Sigmoid colon (tissue), 7 donors: ENCODE results near the gene ZC3HAV1. TPM values are rescaled to one million over a fixed set of nuclear protein-coding genes. Genes with fewer than 3 reads are reported as not detected.
"Not testable (repeated sequence)": the region's sequence is repeated elsewhere in the genome, so short reads cannot be mapped to it uniquely, and the experiment has no call there.

Source experiments
- DNase-seq: peaks from one replicate; pipeline ENCODE4 v3.0.0-alpha.2; 2019
- H3K27ac ChIP-seq, 4 donors: fragments of 200-600 bp; sonication (generic); one replicate each; pipeline ENCODE4 v1.5.1; 2016 to 2019; ENCODE audit warnings: mild to moderate bottlenecking in 1 of 4
- H3K27me3 ChIP-seq, 3 donors: fragments of 200-600 bp; sonication (generic); one replicate each; pipeline ENCODE4 v1.5.1; 2019; ENCODE audit warnings: mild to moderate bottlenecking in 1 of 3
- H3K36me3 ChIP-seq, 4 donors: fragments of 200-600 bp; sonication (generic); one replicate each; pipeline ENCODE4 v1.5.1; 2016 to 2019
- H3K4me1 ChIP-seq, 4 donors: fragments of 200-600 bp; sonication (generic); one replicate each; pipeline ENCODE4 v1.5.1; 2017 to 2019
- H3K4me3 ChIP-seq, 4 donors: fragments of 200-600 bp; sonication (generic); one replicate each; pipeline ENCODE4 v1.5.1; 2017 to 2019; ENCODE audit warnings: mild to moderate bottlenecking in 2 of 4, moderate library complexity in 1 of 4
- H3K9me3 ChIP-seq, 4 donors: fragments of 200-600 bp in 3 of 4; sonication (generic) in 3 of 4; one replicate each; pipeline versions ENCODE4 v1.5.1 to v1.6.1; 2013 to 2019
- CTCF ChIP-seq, 4 experiments: fragments of 450-650 bp in 3 of 4; fragments of 200-600 bp in 1 of 4; IDR thresholded peaks; one replicate each; pipeline ENCODE4 v1.5.1; 2016 to 2019; ENCODE audit warnings: antibody characterized with exemption in 4 of 4, mild to moderate bottlenecking in 3 of 4, moderate library complexity in 2 of 4
- EP300 ChIP-seq, 4 donors: sonication (generic); formaldehyde crosslinking; IDR thresholded peaks; one replicate each; pipeline ENCODE4 v1.6.1; 2017; ENCODE audit warnings: antibody characterized with exemption in 4 of 4
- POLR2A ChIP-seq, 2 donors: fragments of 450-650 bp; IDR thresholded peaks; one replicate each; pipeline ENCODE4 v1.6.1; 2016; ENCODE audit warnings: antibody characterized with exemption in 2 of 2, mild to moderate bottlenecking in 2 of 2, moderate library complexity in 2 of 2
- POLR2AphosphoS5 ChIP-seq, 4 donors: sonication (generic); formaldehyde crosslinking; IDR thresholded peaks; one replicate each; pipeline ENCODE4 v1.6.1; 2017; ENCODE audit warnings: antibody characterized with exemption in 4 of 4
- WGBS, 2 donors: extraction: QIAGEN DNeasy Blood & Tissue Kit; methylation state at CpG; one replicate each; pipeline ENCODE4 v1.1.7; 2013; 5-methylcytosine and 5-hydroxymethylcytosine counted together
- intact Hi-C: fragments of 100-400 bp; cut with DNase I; formaldehyde crosslinking; loops from one replicate; pipeline ENCODE4 v1.15.1; 2023
- polyA plus RNA-seq, 3 donors: library from polyadenylated mRNA; stranded (reverse); fragments of 200-250 nt; gene quantifications; one replicate each; pipeline ENCODE4 v1.2.3, GENCODE V29; 2013
- total RNA-seq, 4 donors: library from RNA; depleted of rRNA; stranded (reverse); fragments of >200 nt; gene quantifications; one replicate each; pipeline ENCODE4 v1.1.0, GENCODE V29; 2016
- donor health status: healthy with polysubstance abuse.
- donor health status: Bipolar disorder and iron deficiency.
- donor health status: healthy.

The ZC3HAV1 gene
- total and polyA plus RNA-seq, 7 donors: 4.2 to 29.1 (median 23.4) TPM

GRCh38 chr7:139033346-139034114 lies 76.0 kb downstream of the ZC3HAV1 start:
- intact Hi-C loops: no loop called here
- H3K4me1 ChIP-seq: peaks cover 0 to 21% (median 13%) of the 10 kb centered on the region in 4 donors
- H3K27me3 ChIP-seq: no peaks in the 10 kb centered on the region
- no peak overlapping the region for H3K4me3 ChIP-seq
- 49 to 73% methylated on average over 6 of the region's 6 CpGs for WGBS, 2 donors
- TF ChIP-seq CTCF (IDR thresholded peaks at IDR 0.05) (no peak), POLR2A (IDR thresholded peaks at IDR 0.05) (no peak), EP300 (IDR thresholded peaks at IDR 0.05) (no peak), POLR2AphosphoS5 (IDR thresholded peaks at IDR 0.05) (no peak)
- DNase-seq: no peak
- no peak overlapping the region for H3K27ac ChIP-seq
- peaks cover 0 to 39% (median under 1%) of the 10 kb centered on the region in 4 donors for H3K36me3 ChIP-seq
- H3K9me3 ChIP-seq: no peaks in the 10 kb centered on the region

GRCh38 chr7:139032473-139032872 lies 77.0 kb downstream of the ZC3HAV1 start:
- DNase-seq: no peak
- H3K27me3 ChIP-seq: no peaks in the 10 kb centered on the region
- 88 to 98% methylated on average over 4 of the region's 4 CpGs for WGBS, 2 donors
- no peaks in the 10 kb centered on the region for H3K9me3 ChIP-seq
- TF ChIP-seq EP300 (IDR thresholded peaks at IDR 0.05) (no peak), POLR2A (IDR thresholded peaks at IDR 0.05) (no peak), CTCF (IDR thresholded peaks at IDR 0.05) (no peak), POLR2AphosphoS5 (IDR thresholded peaks at IDR 0.05) (no peak)
- H3K4me3 ChIP-seq: no peak overlapping the region
- peaks cover 0 to 50% (median 1%) of the 10 kb centered on the region in 4 donors for H3K36me3 ChIP-seq
- intact Hi-C loops: no loop called here
- peaks cover 0 to 21% (median 13%) of the 10 kb centered on the region in 4 donors for H3K4me1 ChIP-seq
- H3K27ac ChIP-seq: no peak overlapping the region

GRCh38 chr7:139029353-139029752 lies 80.2 kb downstream of the ZC3HAV1 start:
- 96% methylated on average over 3 of the region's 3 CpGs for WGBS, 2 donors
- no peak overlapping the region for H3K27ac ChIP-seq
- H3K27me3 ChIP-seq: no peaks in the 10 kb centered on the region
- H3K9me3 ChIP-seq: no peaks in the 10 kb centered on the region
- intact Hi-C loops: no loop called here
- H3K4me3 ChIP-seq: no peak overlapping the region
- DNase-seq: no peak
- TF ChIP-seq POLR2AphosphoS5 (IDR thresholded peaks at IDR 0.05) (no peak), EP300 (IDR thresholded peaks at IDR 0.05) (no peak), POLR2A (IDR thresholded peaks at IDR 0.05) (no peak), CTCF (IDR thresholded peaks at IDR 0.05) (no peak)
- H3K4me1 ChIP-seq: peaks cover 0 to 6% (median 2%) of the 10 kb centered on the region in 4 donors
- peaks cover 0 to 81% (median 4%) of the 10 kb centered on the region in 4 donors for H3K36me3 ChIP-seq

DNA sequence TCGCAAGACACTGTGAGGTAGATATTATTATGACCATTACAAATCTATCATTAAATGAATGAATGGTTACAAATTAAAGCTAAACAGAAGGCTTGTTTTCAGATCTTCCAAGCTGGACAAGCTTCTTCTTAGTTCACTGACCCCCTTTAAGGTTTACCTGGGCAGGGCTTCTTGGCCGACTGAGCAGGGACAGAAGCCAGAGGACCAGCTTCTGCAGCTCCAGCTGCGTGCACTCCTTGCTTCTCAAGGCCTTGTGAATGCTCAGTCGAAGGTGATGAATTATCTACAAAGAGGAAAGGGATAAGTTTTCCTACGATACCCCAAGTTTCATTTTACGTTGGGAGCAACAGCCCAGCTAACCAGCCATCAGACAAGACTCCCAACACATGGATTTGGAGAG lies 83.0 kb downstream of the ZC3HAV1 start:
- WGBS, 2 donors: 94% methylated on average over 6 of the region's 6 CpGs
- H3K27ac ChIP-seq: no peak overlapping the region
- no peaks in the 10 kb centered on the region for H3K27me3 ChIP-seq
- H3K4me3 ChIP-seq: no peak overlapping the region
- intact Hi-C loops: no loop called here
- no peaks in the 10 kb centered on the region for H3K4me1 ChIP-seq
- TF ChIP-seq EP300 (IDR thresholded peaks at IDR 0.05) (no peak), POLR2AphosphoS5 (IDR thresholded peaks at IDR 0.05) (no peak), CTCF (IDR thresholded peaks at IDR 0.05) (no peak), POLR2A (IDR thresholded peaks at IDR 0.05) (no peak)
- no peaks in the 10 kb centered on the region for H3K9me3 ChIP-seq
- DNase-seq: no peak
- H3K36me3 ChIP-seq: peaks cover 0 to 81% (median 4%) of the 10 kb centered on the region in 4 donors

DNA sequence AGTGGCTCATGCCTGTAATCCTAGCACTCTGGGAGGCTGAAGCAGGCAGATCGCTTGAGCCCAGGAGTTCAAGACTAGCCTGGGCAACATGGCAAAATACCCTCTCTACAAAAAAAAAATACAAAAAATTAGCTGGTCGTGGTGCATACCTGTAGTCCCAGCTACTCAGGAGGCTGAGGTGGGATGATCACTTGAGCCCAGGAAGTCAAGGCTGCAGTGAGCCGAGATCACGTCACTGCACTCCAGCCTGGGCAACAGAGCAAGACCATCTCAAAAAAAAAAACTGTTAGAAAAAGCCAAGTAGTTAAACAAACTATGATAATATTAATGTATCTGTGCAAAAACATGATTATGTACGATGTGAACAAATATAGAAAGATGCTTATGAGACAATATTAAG lies 83.7 kb downstream of the ZC3HAV1 start:
- H3K36me3 ChIP-seq: peaks cover 0 to 75% (median 4%) of the 10 kb centered on the region in 4 donors
- H3K4me3 ChIP-seq, H3K4me1 ChIP-seq, intact Hi-C loops, DNase-seq, H3K27ac ChIP-seq, H3K27me3 ChIP-seq, H3K9me3 ChIP-seq: not testable (repeated sequence)
- WGBS, 2 donors: 90 to 92% methylated on average over 5 of the region's 5 CpGs
